Left renal pelvis (tissue), 4 donors: ENCODE results near the gene USP24. TPM values are rescaled to one million over a fixed set of nuclear protein-coding genes. Genes with fewer than 3 reads are reported as not detected.

Source experiments
- DNase-seq, 4 donors: peaks; one replicate each; pipeline ENCODE4 v3.0.0-alpha.2; 2013; ENCODE audit warnings: low read depth in 4 of 4, low spot score in 3 of 4
- polyA plus RNA-seq, 4 donors: library from polyadenylated mRNA; unstranded; fragments of 120-200 nt; gene quantifications; one replicate each; pipeline ENCODE4 v1.2.1, GENCODE V29; 2013; ENCODE audit not compliant: insufficient read length in 4 of 4

The USP24 gene, protein sequence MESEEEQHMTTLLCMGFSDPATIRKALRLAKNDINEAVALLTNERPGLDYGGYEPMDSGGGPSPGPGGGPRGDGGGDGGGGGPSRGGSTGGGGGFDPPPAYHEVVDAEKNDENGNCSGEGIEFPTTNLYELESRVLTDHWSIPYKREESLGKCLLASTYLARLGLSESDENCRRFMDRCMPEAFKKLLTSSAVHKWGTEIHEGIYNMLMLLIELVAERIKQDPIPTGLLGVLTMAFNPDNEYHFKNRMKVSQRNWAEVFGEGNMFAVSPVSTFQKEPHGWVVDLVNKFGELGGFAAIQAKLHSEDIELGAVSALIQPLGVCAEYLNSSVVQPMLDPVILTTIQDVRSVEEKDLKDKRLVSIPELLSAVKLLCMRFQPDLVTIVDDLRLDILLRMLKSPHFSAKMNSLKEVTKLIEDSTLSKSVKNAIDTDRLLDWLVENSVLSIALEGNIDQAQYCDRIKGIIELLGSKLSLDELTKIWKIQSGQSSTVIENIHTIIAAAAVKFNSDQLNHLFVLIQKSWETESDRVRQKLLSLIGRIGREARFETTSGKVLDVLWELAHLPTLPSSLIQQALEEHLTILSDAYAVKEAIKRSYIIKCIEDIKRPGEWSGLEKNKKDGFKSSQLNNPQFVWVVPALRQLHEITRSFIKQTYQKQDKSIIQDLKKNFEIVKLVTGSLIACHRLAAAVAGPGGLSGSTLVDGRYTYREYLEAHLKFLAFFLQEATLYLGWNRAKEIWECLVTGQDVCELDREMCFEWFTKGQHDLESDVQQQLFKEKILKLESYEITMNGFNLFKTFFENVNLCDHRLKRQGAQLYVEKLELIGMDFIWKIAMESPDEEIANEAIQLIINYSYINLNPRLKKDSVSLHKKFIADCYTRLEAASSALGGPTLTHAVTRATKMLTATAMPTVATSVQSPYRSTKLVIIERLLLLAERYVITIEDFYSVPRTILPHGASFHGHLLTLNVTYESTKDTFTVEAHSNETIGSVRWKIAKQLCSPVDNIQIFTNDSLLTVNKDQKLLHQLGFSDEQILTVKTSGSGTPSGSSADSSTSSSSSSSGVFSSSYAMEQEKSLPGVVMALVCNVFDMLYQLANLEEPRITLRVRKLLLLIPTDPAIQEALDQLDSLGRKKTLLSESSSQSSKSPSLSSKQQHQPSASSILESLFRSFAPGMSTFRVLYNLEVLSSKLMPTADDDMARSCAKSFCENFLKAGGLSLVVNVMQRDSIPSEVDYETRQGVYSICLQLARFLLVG (N-terminal part only)
- polyA plus RNA-seq: 10 to 100 TPM; 24.3 to 54.7 (median 46.8) TPM

DNA sequence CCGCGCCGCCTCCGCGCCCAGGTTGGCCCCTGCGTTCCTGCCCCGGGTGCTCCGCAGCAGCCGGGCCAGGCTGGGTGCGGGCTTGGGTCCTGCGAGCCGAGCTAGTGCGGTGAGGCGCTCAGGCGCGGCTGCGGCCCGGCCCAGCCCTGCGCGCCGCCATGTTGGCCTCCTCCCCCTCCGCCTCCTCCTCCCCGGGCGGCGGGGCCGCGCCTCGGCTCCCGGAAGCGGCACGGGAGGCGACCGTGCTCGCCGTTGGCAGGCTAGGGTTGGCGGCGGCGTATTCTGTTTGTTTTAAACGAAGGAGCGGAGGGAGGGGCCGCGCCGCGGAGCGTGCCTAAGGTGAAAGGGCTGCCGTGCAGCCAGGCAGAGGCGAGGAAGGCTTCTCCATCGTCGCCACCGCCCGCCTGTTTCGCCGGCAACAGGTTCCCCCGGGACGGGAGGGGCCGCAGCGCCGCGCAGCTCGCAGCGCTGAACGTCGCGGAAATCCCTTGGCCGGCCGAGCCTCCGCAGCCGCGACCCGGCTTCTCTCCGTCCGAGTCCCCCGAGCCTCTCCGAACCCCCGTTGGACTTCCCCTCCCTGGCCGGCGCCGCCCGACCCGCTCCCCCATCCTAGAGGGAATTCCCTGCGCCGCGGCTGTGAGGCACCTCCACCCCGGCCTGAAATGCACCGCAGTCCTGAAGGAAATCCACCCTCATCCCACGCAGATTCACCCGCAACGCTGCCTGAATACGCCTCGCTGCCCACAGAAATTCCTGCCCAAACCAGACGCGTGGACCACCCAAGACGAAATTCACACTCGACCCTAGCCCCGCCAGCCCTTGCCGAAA lies at the start of gene USP24:
TSS of gene USP24 (minus strand) at position 171 of the 828 bp plus-strand sequence. CDS start 251 bp downstream, outside the sequence.
- DNase-seq: peak in 2 of 4 donors; percentile 57 to 68

DNA sequence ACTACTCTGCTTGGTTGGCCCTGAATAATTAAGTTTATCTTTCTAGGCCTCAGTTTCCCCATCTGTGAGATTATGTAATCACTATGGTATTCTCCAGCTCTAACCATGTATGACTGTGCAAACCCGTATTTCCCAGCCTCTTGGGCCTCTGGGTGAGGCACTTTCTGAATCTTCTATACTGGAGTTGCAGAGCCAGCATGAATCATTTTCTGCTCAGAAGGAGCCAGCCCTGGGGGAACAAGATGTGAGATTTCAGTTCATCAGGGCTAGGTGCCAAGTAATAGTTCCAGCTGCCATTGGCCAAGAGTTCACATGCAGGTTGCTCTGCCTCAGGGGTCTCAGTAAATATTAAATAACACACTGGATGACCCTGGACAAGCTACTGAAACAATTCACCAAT lies 47.7 kb upstream of the USP24 start:
- DNase-seq: no peak

DNA sequence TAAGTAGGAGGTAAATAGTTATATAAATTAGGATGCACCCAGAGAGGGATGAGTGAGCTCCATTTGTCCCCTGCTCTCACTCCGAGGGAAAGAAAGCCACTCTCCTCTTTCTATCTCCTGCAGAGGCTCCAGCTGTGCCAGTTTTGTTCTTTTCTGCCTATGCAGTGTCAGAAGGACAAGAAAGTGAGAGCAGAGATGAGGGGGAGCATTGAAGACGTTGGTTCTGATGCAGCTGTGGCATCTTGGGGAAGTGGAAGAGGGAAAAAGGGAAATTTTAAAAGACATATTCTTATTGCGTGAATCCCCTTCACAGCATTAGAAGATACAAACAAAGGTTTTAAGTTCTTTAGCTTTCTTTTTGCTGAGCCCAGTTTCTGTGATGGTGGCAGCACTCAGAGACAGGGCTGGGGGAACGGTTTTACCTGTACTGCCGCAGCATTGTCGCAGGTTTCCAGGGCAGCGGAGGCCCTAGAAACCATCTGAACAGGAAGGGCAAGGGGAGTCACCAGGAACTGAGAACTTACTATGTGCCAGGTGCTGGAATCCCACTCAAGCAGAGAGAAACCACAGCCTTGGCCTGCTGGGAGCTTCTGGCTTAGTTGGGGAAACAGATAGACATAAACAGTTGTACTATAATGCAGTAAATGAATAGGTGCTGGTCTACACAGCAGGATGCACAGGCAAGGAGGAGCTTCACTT lies 44.9 kb upstream of the USP24 start:
- no peak for DNase-seq

DNA sequence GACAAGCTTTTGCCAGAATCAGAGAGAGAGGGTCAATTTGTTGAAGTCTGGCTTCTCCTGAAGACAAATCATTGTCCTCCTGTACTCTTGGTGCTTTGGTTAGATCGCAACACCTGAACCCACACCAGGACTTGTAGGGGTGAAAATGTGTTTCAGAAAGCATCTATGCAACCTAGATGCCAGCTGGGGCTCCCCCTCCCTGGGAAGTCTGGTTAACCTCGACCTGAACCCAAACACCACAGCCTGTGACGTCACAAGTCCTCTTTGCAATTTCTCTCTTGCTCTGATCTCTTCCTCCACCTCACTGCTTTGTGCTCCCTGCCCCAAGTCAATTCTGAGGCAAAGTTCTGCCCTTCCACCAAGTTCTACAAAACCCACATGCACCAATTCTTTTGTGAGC lies 42.8 kb upstream of the USP24 start:
- DNase-seq: no peak

GRCh38 chr1:55255901-55256300 lies 40.7 kb upstream of the USP24 start:
- no peak for DNase-seq

GRCh38 chr1:55252942-55253589 lies 37.9 kb upstream of the USP24 start:
- no peak for DNase-seq

DNA sequence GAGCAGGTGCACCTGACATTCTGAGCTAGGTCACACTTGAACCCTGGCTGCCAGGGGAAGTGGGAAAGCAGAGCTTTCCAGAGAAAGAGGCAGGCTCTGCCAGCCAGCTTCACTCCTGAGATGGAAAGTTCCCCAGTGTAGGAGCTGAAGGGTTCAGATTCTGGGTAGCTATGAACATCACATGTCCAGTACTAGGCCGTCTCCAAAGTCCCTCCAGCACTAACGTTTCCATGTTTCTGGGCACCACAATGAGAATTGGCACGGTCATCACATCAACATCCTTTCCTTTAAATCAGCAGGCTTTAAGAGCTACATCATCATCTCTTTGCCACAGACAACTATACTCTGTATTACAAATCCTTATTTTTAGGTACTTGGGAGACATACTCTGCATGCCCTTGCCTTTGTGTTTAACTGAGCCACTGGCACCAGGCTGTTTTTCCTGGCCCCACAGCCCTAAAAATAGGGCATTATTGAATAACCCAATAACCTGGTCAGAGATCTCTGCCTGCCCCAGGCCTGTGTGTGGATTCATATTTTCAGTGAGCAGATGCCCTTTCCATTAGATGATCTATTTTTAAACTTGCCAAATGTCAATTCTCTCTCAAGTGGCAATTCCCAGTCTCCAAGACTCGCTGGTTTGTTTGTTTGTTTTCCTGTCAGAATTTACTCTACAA lies 35.4 kb upstream of the USP24 start:
- DNase-seq: no peak

- DNase-seq: no peak
Measured at GRCh38 chr1:55249646-55250398, 34.7 kb upstream of the USP24 start.

DNA sequence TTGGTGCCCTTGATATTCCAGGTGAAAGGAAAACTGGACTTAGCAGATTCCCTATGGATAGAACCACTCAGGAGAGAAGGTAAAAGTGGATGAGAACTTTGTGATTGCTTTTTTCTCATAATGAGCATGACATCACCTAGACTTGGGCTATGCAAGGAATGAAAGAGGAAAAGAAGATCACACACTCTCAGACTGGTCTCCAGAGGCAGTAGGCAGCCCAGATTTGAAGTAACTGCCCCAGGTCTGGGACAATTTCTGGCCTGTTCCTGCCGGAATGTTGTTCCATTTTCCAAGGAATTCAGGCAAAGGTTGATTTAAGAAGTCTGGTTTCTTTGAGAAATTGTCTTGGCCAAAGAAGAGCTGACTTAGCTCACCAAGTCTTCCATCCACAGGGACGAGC lies 31.7 kb upstream of the USP24 start:
- DNase-seq: no peak

GRCh38 chr1:55246331-55246730 lies 31.2 kb upstream of the USP24 start:
- no peak for DNase-seq

DNA sequence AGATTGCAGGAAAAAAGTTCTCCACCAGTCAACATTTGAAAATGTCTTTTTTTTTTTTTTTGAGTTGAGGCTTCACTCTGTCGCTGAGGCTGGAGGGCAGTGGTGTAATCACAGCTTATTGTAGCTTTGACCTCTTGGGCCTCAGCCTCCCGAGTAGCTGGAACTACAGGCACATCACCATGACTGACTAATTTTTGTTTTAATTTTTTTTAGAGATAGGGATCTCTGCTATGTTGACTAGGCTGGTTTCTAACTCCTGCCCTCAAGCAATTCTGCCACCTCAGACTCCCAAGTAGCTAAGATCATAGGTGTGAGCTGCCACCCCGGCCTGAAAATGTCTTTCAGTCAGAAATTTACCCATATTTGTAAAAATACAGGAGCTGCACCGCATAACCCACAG lies 30.6 kb upstream of the USP24 start:
- DNase-seq: no peak

- no peak for DNase-seq
Measured at GRCh38 chr1:55244476-55245099, 29.4 kb upstream of the USP24 start.

DNA sequence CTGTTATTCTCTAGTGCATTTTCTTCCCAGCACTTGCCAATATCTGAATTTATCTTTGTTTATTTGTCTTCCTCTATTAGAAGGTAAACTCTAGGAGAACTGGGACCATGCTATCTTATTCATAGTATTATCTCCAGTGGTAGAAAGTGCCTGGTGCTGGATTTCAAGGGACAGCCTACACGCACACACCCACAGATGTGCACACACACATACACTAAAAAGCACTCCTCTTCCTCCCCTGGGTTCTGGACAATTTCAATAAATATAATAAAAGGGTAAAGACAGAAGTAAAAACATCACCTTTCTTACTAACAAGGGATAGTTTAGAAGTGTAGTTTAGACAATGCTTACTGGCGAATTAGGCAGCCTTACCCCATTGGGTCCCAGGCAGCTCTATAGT lies 28.5 kb upstream of the USP24 start:
- no peak for DNase-seq

- no peak for DNase-seq
Measured at GRCh38 chr1:55239548-55239947, 24.4 kb upstream of the USP24 start.

DNA sequence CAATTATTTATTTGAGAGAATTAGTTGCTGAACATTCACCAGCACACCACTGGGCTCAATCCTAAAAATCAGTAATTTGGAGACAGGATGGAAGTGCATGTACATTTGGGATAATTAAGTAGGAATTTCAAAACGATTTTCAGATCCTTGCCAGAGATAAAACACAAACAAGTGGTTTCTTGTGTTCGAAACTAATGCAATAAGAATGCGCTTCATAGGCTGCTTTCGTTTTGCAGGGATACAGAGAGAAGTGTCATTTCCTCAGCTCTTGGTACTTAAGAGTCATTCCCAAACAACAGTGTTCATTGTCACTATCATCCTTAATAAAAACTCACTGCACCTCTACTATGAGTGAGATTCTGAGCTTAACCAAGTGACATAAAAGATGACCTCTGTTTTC lies 20.6 kb upstream of the USP24 start:
- DNase-seq: no peak

DNA sequence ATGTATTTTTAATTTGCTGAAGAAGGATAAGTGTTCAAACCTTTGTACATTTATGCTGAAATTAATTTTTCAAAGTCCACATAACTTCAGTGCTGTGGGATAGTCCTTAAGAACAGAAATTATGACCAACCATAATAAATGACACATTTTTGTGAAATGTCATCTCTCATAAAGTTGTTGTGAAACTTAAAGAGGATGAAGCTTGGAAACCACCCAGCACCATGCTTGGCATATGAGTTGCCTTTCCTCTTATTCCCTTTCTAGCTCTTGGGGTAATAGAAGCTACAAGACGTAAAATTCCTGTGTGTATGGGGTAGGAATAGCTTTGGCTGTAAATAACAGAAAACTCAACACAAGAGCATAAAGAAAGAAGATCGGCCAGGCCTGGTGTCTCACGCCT lies 18.9 kb upstream of the USP24 start:
- no peak for DNase-seq

DNA sequence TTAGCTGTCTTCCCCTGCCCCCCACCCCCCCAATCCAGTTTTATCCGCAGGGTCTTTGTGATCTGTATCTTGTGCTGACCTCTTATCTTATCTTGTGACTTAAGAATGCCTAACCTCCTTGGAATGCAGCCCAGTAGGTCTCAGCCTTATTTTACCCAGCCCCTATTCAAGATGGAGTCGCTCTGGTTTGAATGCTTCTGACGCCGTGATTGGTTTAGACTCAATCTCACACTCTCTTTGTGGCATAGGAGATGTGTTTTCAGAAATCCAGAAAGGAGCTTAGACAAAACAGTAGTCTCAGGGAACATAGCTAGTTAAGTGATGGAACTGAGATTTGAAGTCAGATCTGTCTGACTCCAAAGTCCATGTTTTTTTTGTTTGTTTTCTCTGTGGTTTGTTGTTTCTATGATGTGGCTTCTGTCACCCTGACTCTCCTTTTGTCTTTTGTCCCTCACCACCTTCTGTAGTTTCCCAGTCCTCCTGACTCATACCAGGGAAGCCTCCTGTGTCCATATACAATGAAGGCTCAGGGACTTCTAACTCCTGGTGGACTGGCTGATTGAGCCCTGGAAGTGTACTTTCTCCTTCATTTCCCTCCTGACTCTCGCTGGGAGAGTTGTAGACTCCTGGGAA lies 18.1 kb upstream of the USP24 start:
- no peak for DNase-seq
